ENCODE measurements around the gene TNS1. TPM values are rescaled to one million over a fixed set of nuclear protein-coding genes. Genes with fewer than 3 reads are reported as not detected.

Gene TNS1
- total and polyA plus RNA-seq, 7 donors = 73.4 to 742 (median 276) TPM

DNA sequence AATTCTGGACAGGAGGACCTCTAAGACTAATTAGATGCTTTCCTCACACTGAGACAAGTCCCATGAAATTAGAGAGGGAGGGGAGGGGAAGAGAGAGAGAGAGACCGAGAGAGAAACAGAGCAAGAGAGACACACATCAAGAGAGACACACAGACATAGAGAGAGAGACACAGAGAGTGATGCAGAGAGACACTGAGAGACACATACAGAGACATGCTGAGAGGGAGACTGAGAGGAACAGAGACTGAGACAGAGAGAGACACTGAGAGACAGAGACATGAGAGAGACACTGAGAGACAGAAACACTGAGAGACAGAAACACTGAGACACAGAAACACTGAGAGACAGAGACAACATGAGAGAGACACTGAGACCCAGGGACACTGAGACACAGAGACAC lies 250.8 kb downstream of the TNS1 start:
- DNase-seq (no peak), ATAC-seq (no peak)
- WGBS, 3 donors = 61 to 67% (median 67%) methylated on average over 1 of the region's 1 CpG
- Histone ChIP-seq H3K27me3 (ENCODE audit: insufficient read depth in 3 of 3, low read length in 2 of 3) (no peaks in the 10 kb centered on the region), H3K4me1 (no peaks in the 10 kb centered on the region), H3K36me3 (ENCODE audit: insufficient read depth in 1 of 2, low read depth in 1 of 2) (no peaks in the 10 kb centered on the region), H3K4me3 (no peak overlapping the region), H3K9me3 (no peaks in the 10 kb centered on the region), H3K27ac (no peak overlapping the region)
- TF ChIP-seq CTCF (IDR thresholded peaks at IDR 0.05) = no peak
- intact Hi-C loops (cut with DNase I) = no loop called here

GRCh38 chr2:217751192-217751591 lies 251.6 kb downstream of the TNS1 start:
- H3K36me3 ChIP-seq (ENCODE audit: insufficient read depth in 1 of 2, low read depth in 1 of 2) = no peaks in the 10 kb centered on the region
- no peak for TF ChIP-seq CTCF (IDR thresholded peaks at IDR 0.05)
- H3K9me3 ChIP-seq = no peaks in the 10 kb centered on the region
- 77 to 85% (median 80%) methylated on average over 7 of the region's 7 CpGs for WGBS, 3 donors
- H3K27ac ChIP-seq = no peak overlapping the region
- no peaks in the 10 kb centered on the region for H3K4me1 ChIP-seq
- no peak for DNase-seq
- no peak overlapping the region for H3K4me3 ChIP-seq
- no peak for ATAC-seq
- intact Hi-C loops (cut with DNase I) = no loop called here
- no peaks in the 10 kb centered on the region for H3K27me3 ChIP-seq (ENCODE audit: insufficient read depth in 3 of 3, low read length in 2 of 3)

Other genes with a start within 250 kb of the TNS1 start
- not detected for gene RUFY4, start 66.3 kb upstream of the TNS1 start, total RNA-seq
- gene RUFY4, start 66.3 kb upstream of the TNS1 start, polyA plus RNA-seq = under 1 TPM in 2 of 3 donors, not detected in 1; 0.01 to 0.03 TPM
- gene CXCR2, start 123.0 kb upstream of the TNS1 start, total RNA-seq = 1 to 10 TPM in 2 of 4 donors, under 1 TPM in 2; 0.62 to 1.3 (median 0.98) TPM
- under 1 TPM in 2 of 3 donors, not detected in 1; 0.03 to 0.09 TPM for gene CXCR2, start 123.0 kb upstream of the TNS1 start, polyA plus RNA-seq
- gene CXCR1, start 164.0 kb upstream of the TNS1 start, total RNA-seq = under 1 TPM; 0.28 to 0.96 (median 0.74) TPM
- under 1 TPM in 1 of 3 donors, not detected in 2; 0.10 TPM for gene CXCR1, start 164.0 kb upstream of the TNS1 start, polyA plus RNA-seq
- 100 to 1,000 TPM; 150 to 218 (median 188) TPM for gene ARPC2, start 214.2 kb upstream of the TNS1 start, total RNA-seq
- gene ARPC2, start 214.2 kb upstream of the TNS1 start, polyA plus RNA-seq = 100 to 1,000 TPM; 170 to 274 (median 244) TPM